Measurements from ENCODE around the gene KRT72.

GRCh38 chr12:52600071-52600470, 1.2 kb downstream of the KRT72 start:
- TF ChIP-seq POLR2A (IDR thresholded peaks at IDR 0.05; ENCODE audit: low read length) (no peak), GATA1 (IDR thresholded peaks at IDR 0.05; ENCODE audit: low read depth, low read length) (no peak)
